Vagina (tissue), 2 donors: Measurements from ENCODE around the gene ZNF782. TPM values are rescaled to one million over a fixed set of nuclear protein-coding genes. Genes with fewer than 3 reads are reported as not detected.
A peak's percentile ranks its signal among the peaks of the same experiment; 100 is the strongest.

Experiments used
- DNase-seq, 2 donors: peaks; one replicate each; pipeline ENCODE4 v3.0.0-alpha.2; 2017; ENCODE audit errors: extremely low spot score in 2 of 2
- H3K27ac ChIP-seq: fragments of 200-600 bp; sonication (generic); one replicate; pipeline ENCODE4 v1.5.1; 2019
- H3K27me3 ChIP-seq: fragments of 200-600 bp; sonication (generic); one replicate; pipeline ENCODE4 v1.5.1; 2019
- H3K36me3 ChIP-seq, 2 donors: fragments of 200-600 bp; sonication (generic); one replicate each; pipeline ENCODE4 v1.5.1; 2017 to 2019
- H3K4me1 ChIP-seq: fragments of 200-600 bp; sonication (generic); one replicate; pipeline ENCODE4 v1.5.1; 2019
- H3K4me3 ChIP-seq, 2 donors: fragments of 200-600 bp; sonication (generic); 1 replicate in 1 of 2; 2 replicates in 1 of 2; pipeline ENCODE4 v1.5.1; 2016 to 2019
- H3K9me3 ChIP-seq: fragments of 200-600 bp; sonication (generic); one replicate; pipeline ENCODE4 v1.5.1; 2019
- POLR2A ChIP-seq, 2 donors: fragments of 450-650 bp; IDR thresholded peaks; one replicate each; pipeline ENCODE4 v1.6.1; 2017; ENCODE audit warnings: antibody characterized with exemption in 2 of 2, mild to moderate bottlenecking in 2 of 2, moderate library complexity in 2 of 2
- POLR2AphosphoS5 ChIP-seq, 2 donors: sonication (generic); formaldehyde crosslinking; IDR thresholded peaks; one replicate each; pipeline ENCODE4 v1.9.0; 2017; ENCODE audit warnings: antibody characterized with exemption in 2 of 2, mild to moderate bottlenecking in 2 of 2, low read depth in 1 of 2; ENCODE audit not compliant: insufficient read depth in 1 of 2
- intact Hi-C: fragments of 100-400 bp; cut with DNase I; formaldehyde crosslinking; loops from one replicate; pipeline ENCODE4 v1.15.1; 2023
- total RNA-seq: library from RNA; depleted of rRNA; stranded (reverse); fragments of >200 nt; gene quantifications from one replicate; pipeline ENCODE4 v1.2.3, GENCODE V29; 2016
- TF ChIP-seq, protein P1 (sequence below), 3 experiments: fragments of 450-650 bp in 2 of 3; fragments of 200-600 bp in 1 of 3; sonication (generic) in 1 of 3; IDR thresholded peaks; one replicate each; pipeline ENCODE4 v1.5.1; 2017 to 2019; ENCODE audit warnings: antibody characterized with exemption in 3 of 3, mild to moderate bottlenecking in 2 of 3, moderate library complexity in 2 of 3

Gene ZNF782
- total RNA-seq, 1 donor from 2014 or later, result 16.9 TPM

DNA sequence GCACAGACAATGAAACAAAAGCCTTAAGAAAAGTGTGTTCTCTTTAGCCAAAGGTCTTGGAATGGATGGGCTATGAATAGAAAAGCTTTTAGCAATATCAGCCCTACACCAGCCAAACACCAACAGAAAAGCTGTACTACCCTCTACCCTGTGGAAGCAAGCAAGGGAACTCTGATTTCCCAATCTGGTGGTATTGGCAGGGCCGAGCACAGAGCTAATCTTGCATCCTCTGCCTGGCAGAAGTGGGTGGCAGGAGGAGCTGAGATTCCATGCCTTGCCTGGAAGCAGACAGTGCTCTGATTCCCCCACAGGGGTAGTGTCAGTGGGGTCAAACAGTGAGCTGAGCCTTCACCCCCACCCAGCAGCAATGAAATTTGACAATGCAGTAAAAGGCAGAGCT lies 29.6 kb upstream of the ZNF782 start:
- TF ChIP-seq POLR2AphosphoS5 (IDR thresholded peaks at IDR 0.05; ENCODE audit: insufficient read depth in 1 of 2, low read depth in 1 of 2) (no peak), POLR2A (IDR thresholded peaks at IDR 0.05) (no peak)
- TF ChIP-seq, protein P1, sequence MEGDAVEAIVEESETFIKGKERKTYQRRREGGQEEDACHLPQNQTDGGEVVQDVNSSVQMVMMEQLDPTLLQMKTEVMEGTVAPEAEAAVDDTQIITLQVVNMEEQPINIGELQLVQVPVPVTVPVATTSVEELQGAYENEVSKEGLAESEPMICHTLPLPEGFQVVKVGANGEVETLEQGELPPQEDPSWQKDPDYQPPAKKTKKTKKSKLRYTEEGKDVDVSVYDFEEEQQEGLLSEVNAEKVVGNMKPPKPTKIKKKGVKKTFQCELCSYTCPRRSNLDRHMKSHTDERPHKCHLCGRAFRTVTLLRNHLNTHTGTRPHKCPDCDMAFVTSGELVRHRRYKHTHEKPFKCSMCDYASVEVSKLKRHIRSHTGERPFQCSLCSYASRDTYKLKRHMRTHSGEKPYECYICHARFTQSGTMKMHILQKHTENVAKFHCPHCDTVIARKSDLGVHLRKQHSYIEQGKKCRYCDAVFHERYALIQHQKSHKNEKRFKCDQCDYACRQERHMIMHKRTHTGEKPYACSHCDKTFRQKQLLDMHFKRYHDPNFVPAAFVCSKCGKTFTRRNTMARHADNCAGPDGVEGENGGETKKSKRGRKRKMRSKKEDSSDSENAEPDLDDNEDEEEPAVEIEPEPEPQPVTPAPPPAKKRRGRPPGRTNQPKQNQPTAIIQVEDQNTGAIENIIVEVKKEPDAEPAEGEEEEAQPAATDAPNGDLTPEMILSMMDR (IDR thresholded peaks at IDR 0.05), result no peak
- Histone ChIP-seq H3K4me1 (no peaks in the 10 kb centered on the region), H3K27me3 (no peaks in the 10 kb centered on the region), H3K9me3 (no peaks in the 10 kb centered on the region), H3K27ac (no peak overlapping the region), H3K4me3 (no peak overlapping the region), H3K36me3 (no peaks in the 10 kb centered on the region)
- no peak for DNase-seq
- intact Hi-C loops, result no loop called here

DNA sequence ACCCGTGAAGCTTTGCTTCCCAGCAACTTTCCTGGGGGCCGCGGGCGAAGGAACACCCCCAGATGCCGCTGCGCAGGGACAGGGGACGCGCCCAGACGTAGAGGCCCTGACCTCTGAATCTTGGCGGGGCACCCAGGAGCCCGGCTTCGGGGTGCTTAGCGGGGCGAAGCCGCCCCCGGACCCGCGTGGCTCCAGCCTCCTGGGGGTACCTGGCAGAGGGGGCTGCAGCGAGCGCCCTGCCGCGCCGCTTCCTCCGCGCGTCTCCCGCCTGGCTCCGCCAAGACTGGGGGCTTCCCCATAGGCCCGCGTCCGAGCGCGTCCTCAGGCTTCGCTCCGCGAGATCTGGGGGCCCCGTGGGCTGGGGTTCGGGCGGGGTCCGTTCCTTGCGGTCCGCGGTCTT lies 23.0 kb upstream of the ZNF782 start:
- TF ChIP-seq, protein P1 (IDR thresholded peaks at IDR 0.05), result no peak
- no peak for TF ChIP-seq POLR2AphosphoS5 (IDR thresholded peaks at IDR 0.05; ENCODE audit: insufficient read depth in 1 of 2, low read depth in 1 of 2)
- TF ChIP-seq POLR2A (IDR thresholded peaks at IDR 0.05), result no peak
- Histone ChIP-seq H3K36me3 (no peaks in the 10 kb centered on the region), H3K27me3 (peaks cover 5% of the 10 kb centered on the region), H3K9me3 (no peaks in the 10 kb centered on the region), H3K4me1 (peaks cover 15% of the 10 kb centered on the region), H3K27ac (no peak overlapping the region), H3K4me3 (no peak overlapping the region)
- intact Hi-C loops, result no loop called here
- DNase-seq, result no peak

DNA sequence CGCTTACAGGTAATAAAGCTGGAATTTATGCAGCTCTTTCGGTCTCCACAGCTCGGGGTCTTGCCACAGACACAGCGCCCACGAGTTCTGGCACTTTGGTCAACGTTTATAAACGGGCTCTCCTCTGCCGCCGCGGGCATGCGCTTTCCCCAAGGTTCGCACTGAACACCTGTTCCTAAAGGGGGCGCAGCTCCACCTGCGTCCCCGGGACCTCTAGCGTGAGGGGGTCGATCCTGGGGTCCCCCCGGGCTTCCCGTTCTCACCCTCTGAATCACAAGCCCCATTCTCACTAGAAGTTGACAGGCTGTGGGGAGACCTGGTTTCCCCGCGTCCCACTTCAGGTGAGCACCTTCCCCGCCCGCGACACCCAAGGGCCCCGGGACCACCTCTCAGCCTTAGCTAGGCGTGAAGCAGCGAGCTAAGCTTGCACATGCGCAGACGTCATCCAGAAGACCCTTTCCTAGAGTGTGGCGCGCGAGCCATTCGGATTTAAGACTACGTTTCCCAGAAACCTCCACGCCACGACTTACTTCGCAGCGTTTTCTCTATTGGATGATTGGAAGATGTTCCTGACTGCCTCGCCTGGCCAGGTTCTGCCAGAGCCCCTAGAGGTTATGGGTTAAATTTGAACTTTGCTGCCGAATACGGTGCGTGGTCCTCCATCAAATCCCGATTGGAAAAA lies 21.3 kb upstream of the ZNF782 start:
- H3K9me3 ChIP-seq, result no peaks in the 10 kb centered on the region
- no peaks in the 10 kb centered on the region for H3K36me3 ChIP-seq
- peaks cover 15% of the 10 kb centered on the region for H3K4me1 ChIP-seq
- TF ChIP-seq POLR2AphosphoS5 (IDR thresholded peaks at IDR 0.05; ENCODE audit: insufficient read depth in 1 of 2, low read depth in 1 of 2), result peak in 1 of 2 donors; percentile 59
- TF ChIP-seq, protein P1 (IDR thresholded peaks at IDR 0.05), result no peak
- no peak for TF ChIP-seq POLR2A (IDR thresholded peaks at IDR 0.05)
- peak overlapping the region; percentile 73 for H3K27ac ChIP-seq
- intact Hi-C loops, result no loop called here
- H3K4me3 ChIP-seq, result peak overlapping the region; percentile 35 to 43
- no peak for DNase-seq
- peaks cover 5% of the 10 kb centered on the region for H3K27me3 ChIP-seq

DNA sequence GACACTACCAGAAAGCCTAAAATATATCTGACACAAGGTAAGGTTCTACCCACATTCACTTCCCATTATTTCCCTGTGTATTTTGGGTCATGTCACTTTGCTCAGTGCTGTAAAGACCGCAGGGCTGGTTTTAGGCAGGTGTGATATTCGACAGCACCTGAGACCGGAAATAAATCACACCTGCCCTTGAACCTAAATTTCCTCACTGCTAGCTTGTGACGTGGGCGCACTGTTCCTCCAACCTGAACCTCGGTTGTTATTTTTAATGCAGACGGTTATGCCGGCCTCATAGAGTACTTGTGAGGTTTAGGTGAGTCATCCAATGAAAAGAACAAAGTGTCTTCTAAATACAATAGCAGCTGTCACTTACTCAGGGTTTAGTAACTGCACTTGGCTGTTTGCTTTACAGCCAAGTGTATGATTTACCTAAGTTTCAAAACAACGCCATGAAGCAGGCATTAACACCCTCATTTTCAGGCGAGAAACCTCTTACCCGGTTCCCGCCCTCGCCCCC lies 20.7 kb upstream of the ZNF782 start:
- Histone ChIP-seq H3K4me3 (peak overlapping the region; percentile 35 to 43), H3K27me3 (peaks cover 5% of the 10 kb centered on the region), H3K36me3 (no peaks in the 10 kb centered on the region), H3K9me3 (no peaks in the 10 kb centered on the region), H3K4me1 (peaks cover 15% of the 10 kb centered on the region), H3K27ac (peak overlapping the region; percentile 73)
- intact Hi-C loops, result no loop called here
- DNase-seq, result no peak
- peak in 1 of 2 donors; percentile 81 for TF ChIP-seq POLR2AphosphoS5 (IDR thresholded peaks at IDR 0.05; ENCODE audit: insufficient read depth in 1 of 2, low read depth in 1 of 2)
- TF ChIP-seq, protein P1 (IDR thresholded peaks at IDR 0.05), result no peak

- intact Hi-C loops, result no loop called here
- TF ChIP-seq POLR2A (IDR thresholded peaks at IDR 0.05), result no peak
- TF ChIP-seq POLR2AphosphoS5 (IDR thresholded peaks at IDR 0.05; ENCODE audit: insufficient read depth in 1 of 2, low read depth in 1 of 2), result no peak
- TF ChIP-seq, protein P1 (IDR thresholded peaks at IDR 0.05), result no peak
These were observed 20.0 kb upstream of the ZNF782 start for GRCh38 chr9:96874201-96874785.

More at GRCh38 chr9:96874201-96874785, 20.0 kb upstream of the ZNF782 start:
- no peak for DNase-seq
- Histone ChIP-seq H3K36me3 (no peaks in the 10 kb centered on the region), H3K4me1 (peaks cover 15% of the 10 kb centered on the region), H3K9me3 (no peaks in the 10 kb centered on the region), H3K27ac (peak overlapping the region; percentile 61), H3K4me3 (no peak overlapping the region), H3K27me3 (peaks cover 5% of the 10 kb centered on the region)
